Osteoblast (primary cell): ENCODE results near the gene GCM1. TPM values are rescaled to one million over a fixed set of nuclear protein-coding genes. Genes with fewer than 3 reads are reported as not detected.

Source experiments
- DNase-seq: peaks from one replicate; pipeline ENCODE4 v3.0.0; 2011; ENCODE audit warnings: low spot score, mixed read lengths; ENCODE audit not compliant: insufficient read length; ENCODE audit errors: missing footprints
- H2AFZ ChIP-seq: 2 replicates; pipeline ENCODE4 v1.6.0; 2011; ENCODE audit warnings: mild to moderate bottlenecking, low read length
- H3K27ac ChIP-seq: 2 replicates; pipeline ENCODE4 v1.5.1; 2011; ENCODE audit warnings: mild to moderate bottlenecking, low read depth, low read length, moderate library complexity
- H3K27me3 ChIP-seq: 2 replicates; pipeline ENCODE4 v1.6.0; 2012; ENCODE audit warnings: mild to moderate bottlenecking, control low read depth, inconsistent platforms, low read length, moderate library complexity; ENCODE audit not compliant: insufficient read depth
- H3K36me3 ChIP-seq: 2 replicates; pipeline ENCODE4 v1.5.1; 2011; ENCODE audit warnings: mild to moderate bottlenecking, low read length, control low read depth, moderate library complexity; ENCODE audit not compliant: insufficient read depth
- H3K4me1 ChIP-seq: 2 replicates; pipeline ENCODE4 v1.5.1; 2011; ENCODE audit warnings: mild to moderate bottlenecking, low read length, control low read depth, moderate library complexity; ENCODE audit not compliant: insufficient read depth
- H3K4me2 ChIP-seq: 2 replicates; pipeline ENCODE4 v1.6.0; 2011; ENCODE audit warnings: mild to moderate bottlenecking, low read length; ENCODE audit not compliant: insufficient read depth
- H3K4me3 ChIP-seq: fragments of 200-600 bp; sonication (generic); 3 replicates; pipeline ENCODE4 v1.5.1; 2012; ENCODE audit warnings: mild to moderate bottlenecking, low read length, inconsistent platforms; ENCODE audit not compliant: insufficient read depth
- H3K79me2 ChIP-seq: 2 replicates; pipeline ENCODE4 v1.6.0; 2012; ENCODE audit warnings: mild to moderate bottlenecking, low read length, control low read depth, inconsistent platforms; ENCODE audit not compliant: insufficient read depth
- H3K9me3 ChIP-seq: 2 replicates; pipeline ENCODE4 v1.5.1; 2011; ENCODE audit warnings: low read depth, low read length, control low read depth
- H4K20me1 ChIP-seq: 2 replicates; pipeline ENCODE4 v1.6.0; 2012; ENCODE audit warnings: mild to moderate bottlenecking, low read length, control low read depth; ENCODE audit not compliant: insufficient read depth
- CTCF ChIP-seq: IDR thresholded peaks from 2 replicates; pipeline ENCODE4 v1.5.1; 2011; ENCODE audit warnings: mild to moderate bottlenecking, low read depth, low read length, moderate library complexity; ENCODE audit errors: extremely low read depth
- total RNA-seq: library from RNA; depleted of rRNA; stranded (reverse); fragments of >200 nt; gene quantifications from 2 replicates; pipeline ENCODE4 v1.2.3, GENCODE V29; 2012

Gene GCM1
- total RNA-seq, 1 donor = not detected

GRCh38 chr6:53168516-53169267, 20.1 kb upstream of the GCM1 start:
- Histone ChIP-seq H3K4me1 (peaks cover 23% of the 10 kb centered on the region), H3K36me3 (no peaks in the 10 kb centered on the region), H4K20me1 (no peaks in the 10 kb centered on the region), H3K27ac (peak overlapping the region; percentile 55), H2AFZ (peak overlapping the region; percentile 64), H3K9me3 (no peaks in the 10 kb centered on the region), H3K27me3 (no peaks in the 10 kb centered on the region), H3K4me3 (no peak overlapping the region), H3K4me2 (peak overlapping the region; percentile 37), H3K79me2 (no peaks in the 10 kb centered on the region)
- TF ChIP-seq CTCF = no peak
- DNase-seq = peak; percentile 38

- no peak for TF ChIP-seq CTCF
- Histone ChIP-seq H3K27ac (no peak overlapping the region), H3K4me3 (no peak overlapping the region), H4K20me1 (no peaks in the 10 kb centered on the region), H3K36me3 (no peaks in the 10 kb centered on the region), H3K79me2 (no peaks in the 10 kb centered on the region), H2AFZ (no peak overlapping the region), H3K27me3 (no peaks in the 10 kb centered on the region), H3K4me1 (peaks cover 23% of the 10 kb centered on the region), H3K9me3 (no peaks in the 10 kb centered on the region), H3K4me2 (no peak overlapping the region)
- DNase-seq = no peak
Measured at GRCh38 chr6:53165293-53165692, 16.7 kb upstream of the GCM1 start.

GRCh38 chr6:53162606-53163005, 14.0 kb upstream of the GCM1 start:
- H3K27ac ChIP-seq = no peak overlapping the region
- DNase-seq = no peak
- H2AFZ ChIP-seq = no peak overlapping the region
- no peaks in the 10 kb centered on the region for H3K27me3 ChIP-seq
- H3K4me2 ChIP-seq = no peak overlapping the region
- H4K20me1 ChIP-seq = no peaks in the 10 kb centered on the region
- no peaks in the 10 kb centered on the region for H3K9me3 ChIP-seq
- no peaks in the 10 kb centered on the region for H3K36me3 ChIP-seq
- TF ChIP-seq CTCF = no peak
- peaks cover 8% of the 10 kb centered on the region for H3K4me1 ChIP-seq
- H3K79me2 ChIP-seq = no peaks in the 10 kb centered on the region
- H3K4me3 ChIP-seq = no peak overlapping the region

GRCh38 chr6:53161481-53162009, 12.9 kb upstream of the GCM1 start:
- no peak overlapping the region for H3K27ac ChIP-seq
- peak overlapping the region; percentile 33 for H2AFZ ChIP-seq
- no peaks in the 10 kb centered on the region for H3K36me3 ChIP-seq
- peaks cover 5% of the 10 kb centered on the region for H3K4me1 ChIP-seq
- no peaks in the 10 kb centered on the region for H3K9me3 ChIP-seq
- H4K20me1 ChIP-seq = no peaks in the 10 kb centered on the region
- H3K4me3 ChIP-seq = no peak overlapping the region
- no peak overlapping the region for H3K4me2 ChIP-seq
- no peaks in the 10 kb centered on the region for H3K79me2 ChIP-seq
- no peaks in the 10 kb centered on the region for H3K27me3 ChIP-seq
- no peak for DNase-seq
- TF ChIP-seq CTCF = no peak
